ENCODE measurements around the gene PTAFR.

PTAFR gene

DNA sequence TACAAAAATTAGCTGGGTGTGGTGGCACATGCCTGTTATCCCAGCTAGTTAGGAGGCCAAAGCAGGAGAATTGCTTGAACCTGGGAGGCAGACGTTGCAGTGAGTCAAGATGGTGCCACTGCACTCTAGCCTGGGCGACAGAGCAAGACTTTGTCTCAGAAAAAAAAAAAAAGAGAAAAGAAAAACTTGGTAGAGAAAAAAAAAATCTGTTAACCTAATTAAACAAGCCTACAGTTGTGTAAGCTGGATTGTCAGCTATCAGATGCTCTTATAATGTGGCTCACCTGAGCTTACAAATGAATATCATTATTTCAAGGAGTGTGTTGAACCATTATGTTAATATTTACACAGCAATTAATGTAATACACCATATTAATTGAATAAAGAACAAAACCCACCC, 61.6 kb downstream of the PTAFR start:
- no peak for DNase-seq

- no peak for DNase-seq
Observed at GRCh38 chr1:28113242-28113572, 63.3 kb downstream of the PTAFR start.

GRCh38 chr1:28112388-28113241, 63.9 kb downstream of the PTAFR start:
- DNase-seq = no peak

- peak; percentile 15 for DNase-seq
Observed at GRCh38 chr1:28111157-28111556, 65.3 kb downstream of the PTAFR start.

- no peak for DNase-seq
Observed at GRCh38 chr1:28110555-28110954, 65.9 kb downstream of the PTAFR start.

DNA sequence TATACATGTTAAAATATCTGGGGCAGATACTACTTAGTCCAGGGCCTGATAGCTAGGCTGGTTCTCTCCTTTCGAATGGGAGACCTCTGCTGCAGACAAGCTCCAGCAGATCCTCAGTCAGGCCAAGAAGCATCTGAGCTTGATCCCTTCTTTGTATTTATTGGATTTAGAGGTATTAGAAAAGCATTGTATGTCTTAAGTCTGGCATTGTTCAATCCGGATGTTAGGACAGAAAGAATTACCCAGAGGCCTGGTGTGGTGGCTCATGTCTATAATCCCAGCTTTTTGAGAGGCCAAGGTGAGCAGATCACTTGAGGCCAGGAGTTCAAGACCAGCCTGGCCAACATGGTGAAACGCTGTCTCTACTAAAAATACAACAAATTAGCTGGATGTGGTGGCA, 66.9 kb downstream of the PTAFR start:
- no peak for DNase-seq

- DNase-seq = no peak
Observed at GRCh38 chr1:28108001-28108400, 68.5 kb downstream of the PTAFR start.

GRCh38 chr1:28104866-28105467, 71.5 kb downstream of the PTAFR start:
- no peak for DNase-seq

DNA sequence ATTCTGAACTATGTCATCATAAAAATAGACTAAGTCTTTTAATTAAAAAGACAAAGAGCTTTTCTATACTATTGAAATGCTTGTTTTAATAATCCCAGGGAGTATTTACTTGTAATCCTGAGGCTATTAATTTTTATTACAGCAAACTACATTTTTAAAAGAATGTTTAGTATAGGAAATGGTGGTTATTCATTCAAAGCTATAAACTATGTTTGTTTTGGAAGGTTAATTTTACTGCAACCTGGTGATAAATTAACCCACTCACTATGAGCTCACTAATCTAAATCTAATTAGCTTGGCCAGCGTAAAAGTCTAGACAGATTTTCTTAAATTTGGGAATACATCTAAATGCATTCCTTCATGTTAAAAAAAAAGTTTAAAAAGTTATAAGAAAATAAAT, 74.3 kb downstream of the PTAFR start:
- no peak for DNase-seq

DNA sequence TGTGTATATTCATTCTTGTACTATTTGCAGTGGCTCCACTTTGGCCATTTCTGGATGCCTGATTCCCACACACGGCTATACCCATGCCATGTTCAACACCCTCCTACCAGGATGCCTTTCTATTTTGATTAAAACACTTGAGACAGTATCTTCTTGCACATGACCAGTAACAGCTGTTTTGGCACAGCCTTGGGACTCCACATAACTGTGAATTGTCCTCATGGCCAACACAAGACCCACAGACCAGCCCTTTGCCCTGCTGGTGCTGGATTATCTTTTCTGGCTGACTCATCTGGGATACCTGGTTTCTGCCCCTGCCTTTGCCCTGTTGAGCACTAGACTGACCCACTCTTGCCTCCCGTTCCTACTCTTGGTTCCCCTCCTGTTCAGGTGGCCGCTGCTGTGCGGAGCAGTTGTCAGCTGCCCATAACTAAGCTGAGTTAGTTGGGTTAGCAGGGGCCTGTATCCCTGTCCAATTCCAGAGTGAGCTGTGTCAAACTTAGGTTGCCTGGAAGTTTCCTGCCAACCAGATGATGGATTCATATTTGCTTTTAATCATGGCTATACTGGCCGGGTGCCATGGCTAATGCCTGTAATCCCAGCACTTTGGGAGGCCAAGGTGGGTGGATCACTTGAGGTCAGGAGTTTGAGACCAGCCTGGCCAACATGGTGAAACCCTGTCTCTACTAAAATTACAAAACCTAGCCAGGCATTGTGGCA, 77.3 kb downstream of the PTAFR start:
- no peak for DNase-seq

Measured in GDM1 (cell line).